Measurements from ENCODE around the gene ZDHHC14. TPM values are rescaled to one million over a fixed set of nuclear protein-coding genes. Genes with fewer than 3 reads are reported as not detected.

The ZDHHC14 gene
- total RNA-seq, 1 donor from 2014 or later, result 5.1 TPM

DNA sequence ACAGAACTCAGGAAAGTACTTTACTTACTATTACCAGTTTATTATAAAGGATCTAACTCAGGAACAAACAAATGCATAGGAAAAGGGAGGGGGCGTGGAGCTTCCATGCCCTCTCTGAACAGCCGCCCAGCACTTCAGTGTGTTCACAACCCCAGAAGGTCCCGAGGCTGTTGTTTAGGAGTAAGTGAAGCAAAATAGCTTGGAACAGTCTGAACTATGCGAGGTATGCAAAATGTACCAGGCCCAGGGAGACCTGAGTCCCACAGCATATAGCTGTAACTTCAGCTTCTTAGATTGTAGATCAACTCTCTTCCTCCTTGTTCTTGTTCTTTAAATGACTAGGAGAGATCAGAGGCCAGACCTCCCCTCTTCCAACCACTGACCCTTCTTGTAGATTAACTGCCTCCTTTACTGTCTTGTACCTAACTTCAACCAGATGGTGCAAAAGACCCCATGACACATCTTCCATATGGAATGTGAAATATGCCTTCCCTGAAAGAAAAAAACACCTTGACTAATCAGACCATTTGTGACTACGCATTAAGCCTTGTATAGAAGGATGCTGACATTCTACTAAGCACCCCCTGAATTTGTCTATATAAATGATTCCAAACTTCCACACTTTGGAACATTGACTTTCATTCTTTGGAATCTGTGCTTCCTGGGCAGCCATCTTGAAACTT is 343.3 kb downstream of the ZDHHC14 start:
- Mint-ChIP-seq H3K27ac (ENCODE audit: unreplicated experiment) (no peak overlapping the region), H3K27me3 (ENCODE audit: unreplicated experiment) (no peaks in the 10 kb centered on the region), H3K4me1 (ENCODE audit: low read depth, unreplicated experiment) (no peaks in the 10 kb centered on the region), H3K36me3 (ENCODE audit: unreplicated experiment) (peaks cover 19% of the 10 kb centered on the region), H3K9me3 (ENCODE audit: unreplicated experiment) (peaks cover 4% of the 10 kb centered on the region), H3K4me3 (ENCODE audit: unreplicated experiment) (no peak overlapping the region)
- no peak for DNase-seq
- TF ChIP-seq CTCF (IDR thresholded peaks at IDR 0.05; ENCODE audit: partially characterized antibody, unreplicated experiment), result no peak

- H3K27ac Mint-ChIP-seq (ENCODE audit: unreplicated experiment), result no peak overlapping the region
Measured at GRCh38 chr6:157724960-157725741, 344.2 kb downstream of the ZDHHC14 start.

DNA sequence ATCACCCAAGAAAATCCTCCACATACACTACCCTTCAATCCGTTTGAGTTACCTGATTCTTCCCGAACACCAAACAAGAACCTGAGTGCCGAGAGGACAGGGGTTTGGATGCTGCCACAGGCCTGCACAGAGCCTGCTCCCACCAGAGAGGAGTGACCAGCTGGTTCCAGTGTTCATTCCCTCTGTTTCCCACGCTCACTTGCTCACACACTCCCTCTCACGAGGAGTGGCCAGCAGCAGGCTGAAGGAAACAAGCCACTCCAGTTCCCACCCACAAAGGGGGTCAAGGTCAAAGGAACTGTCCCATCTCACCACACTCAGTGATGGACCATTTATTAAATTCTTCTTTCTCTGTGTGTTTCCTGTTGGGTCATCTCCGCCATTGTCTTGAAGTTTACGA is 344.8 kb downstream of the ZDHHC14 start:
- no peak for DNase-seq
- no peak for TF ChIP-seq CTCF (IDR thresholded peaks at IDR 0.05; ENCODE audit: partially characterized antibody, unreplicated experiment)
- Mint-ChIP-seq H3K27ac (ENCODE audit: unreplicated experiment) (no peak overlapping the region), H3K4me3 (ENCODE audit: unreplicated experiment) (no peak overlapping the region), H3K9me3 (ENCODE audit: unreplicated experiment) (peaks cover 4% of the 10 kb centered on the region), H3K27me3 (ENCODE audit: unreplicated experiment) (no peaks in the 10 kb centered on the region), H3K36me3 (ENCODE audit: unreplicated experiment) (peaks cover 19% of the 10 kb centered on the region), H3K4me1 (ENCODE audit: low read depth, unreplicated experiment) (no peaks in the 10 kb centered on the region)

More at GRCh38 chr6:157724960-157725741, 344.2 kb downstream of the ZDHHC14 start:
- Mint-ChIP-seq H3K4me1 (ENCODE audit: low read depth, unreplicated experiment) (no peaks in the 10 kb centered on the region), H3K27me3 (ENCODE audit: unreplicated experiment) (no peaks in the 10 kb centered on the region), H3K9me3 (ENCODE audit: unreplicated experiment) (peaks cover 4% of the 10 kb centered on the region), H3K4me3 (ENCODE audit: unreplicated experiment) (no peak overlapping the region), H3K36me3 (ENCODE audit: unreplicated experiment) (peaks cover 19% of the 10 kb centered on the region)
- DNase-seq, result no peak
- TF ChIP-seq CTCF (IDR thresholded peaks at IDR 0.05; ENCODE audit: partially characterized antibody, unreplicated experiment), result no peak

DNA sequence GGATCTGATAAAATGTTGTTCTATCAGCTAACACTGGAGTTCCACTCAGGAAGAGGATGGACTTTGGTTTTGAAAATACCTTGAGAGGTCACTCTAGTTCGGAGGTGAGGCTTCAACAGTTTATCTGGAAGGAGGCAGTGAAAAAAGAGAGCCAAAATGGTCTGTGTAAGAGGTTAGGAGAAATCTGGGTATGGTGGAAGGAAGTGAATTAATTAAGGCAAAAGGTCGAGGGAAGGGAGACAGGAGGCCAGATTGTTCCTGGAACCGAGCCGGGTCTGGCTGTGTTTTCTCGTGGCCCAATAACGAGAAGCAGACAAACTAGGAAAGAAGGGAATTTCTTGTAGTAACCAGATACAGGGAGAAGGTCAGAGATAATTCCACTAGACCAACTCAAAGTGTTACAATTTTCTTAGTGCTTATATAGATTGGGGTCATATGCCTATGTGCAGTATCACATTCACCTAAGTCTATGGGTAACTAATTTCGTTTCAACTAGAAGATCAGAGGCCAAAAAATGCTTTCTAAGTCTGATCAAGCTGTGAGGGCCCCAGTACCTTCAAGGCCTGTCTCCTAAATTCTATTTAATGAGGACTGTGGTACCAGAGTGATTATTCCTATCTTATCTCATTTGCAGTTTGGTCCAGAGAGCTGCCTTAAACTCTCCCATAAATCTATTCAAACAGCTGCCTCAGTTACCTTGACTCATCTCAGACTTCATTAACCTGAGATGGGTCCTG is 346.1 kb downstream of the ZDHHC14 start:
- Mint-ChIP-seq H3K36me3 (ENCODE audit: unreplicated experiment) (peaks cover 19% of the 10 kb centered on the region), H3K27me3 (ENCODE audit: unreplicated experiment) (no peaks in the 10 kb centered on the region), H3K4me1 (ENCODE audit: low read depth, unreplicated experiment) (no peaks in the 10 kb centered on the region), H3K4me3 (ENCODE audit: unreplicated experiment) (no peak overlapping the region), H3K9me3 (ENCODE audit: unreplicated experiment) (peaks cover 4% of the 10 kb centered on the region), H3K27ac (ENCODE audit: unreplicated experiment) (no peak overlapping the region)
- no peak for TF ChIP-seq CTCF (IDR thresholded peaks at IDR 0.05; ENCODE audit: partially characterized antibody, unreplicated experiment)
- no peak for DNase-seq

Small RNAs within 50 kb of the gene (microRNA-seq; reads per million reads assigned to microRNA genes)
- gene MIR3692 (ENCODE audit: unreplicated experiment), result not detected

Other genes with a start within 250 kb of the ZDHHC14 start
- 19.7 TPM for gene TMEM242, start 57.7 kb upstream of the ZDHHC14 start, total RNA-seq (ENCODE audit: unreplicated experiment)

Measured in glutamatergic neuron (in vitro differentiated cells).